ENCODE measurements around the gene KRT80. TPM values are rescaled to one million over a fixed set of nuclear protein-coding genes. Genes with fewer than 3 reads are reported as not detected.

The KRT80 gene
- polyA plus RNA-seq, 1 donor (not counting 4 experiments of a cell fraction or from before 2014, with no cell fraction given), result 4.1 TPM

GRCh38 chr12:52238207-52238840 lies 46.5 kb upstream of the KRT80 start:
- Histone ChIP-seq H3K9ac (ENCODE audit: control insufficient read depth, extremely low read depth, insufficient read depth, low read length) (no peak overlapping the region), H3K4me2 (ENCODE audit: control insufficient read depth, extremely low read depth, insufficient read depth, low read depth, low read length) (no peak overlapping the region), H3K9me3 (ENCODE audit: control insufficient read depth, low read depth, low read length) (no peaks in the 10 kb centered on the region), H3K4me3 (ENCODE audit: control insufficient read depth in 2 of 3, extremely low read depth in 1 of 3, insufficient read depth in 2 of 3, low read depth in 1 of 3, low read length in 3 of 3) (no peak overlapping the region), H3K4me1 (ENCODE audit: control insufficient read depth, extremely low read depth, insufficient read depth, low read length) (peaks cover 25% of the 10 kb centered on the region), H3K9me1 (ENCODE audit: control insufficient read depth, extremely low read depth, insufficient read depth, low read length) (no peaks in the 10 kb centered on the region), H3K27me3 (ENCODE audit: control insufficient read depth, extremely low read depth, insufficient read depth, low read length) (no peaks in the 10 kb centered on the region), H3K27ac (ENCODE audit: control insufficient read depth, insufficient read depth, low read length) (no peak overlapping the region), H3K79me2 (ENCODE audit: control insufficient read depth, insufficient read depth, low read length) (no peaks in the 10 kb centered on the region), H3K36me3 (ENCODE audit: control insufficient read depth in 2 of 2, extremely low read depth in 1 of 2, insufficient read depth in 2 of 2, low read length in 2 of 2) (no peaks in the 10 kb centered on the region), H4K20me1 (ENCODE audit: control insufficient read depth, extremely low read depth, insufficient read depth, low read length) (no peaks in the 10 kb centered on the region), H2AFZ (ENCODE audit: control insufficient read depth, low read length) (no peak overlapping the region)
- no peak for TF ChIP-seq EZH2 (IDR thresholded peaks at IDR 0.05; ENCODE audit: low read length)
- no peak for TF ChIP-seq CTCF (optimal IDR thresholded peaks at IDR 0.05 in 1 of 3, IDR thresholded peaks at IDR 0.05 in 1 of 3, conservative IDR thresholded peaks at IDR 0.05 in 1 of 3; ENCODE audit: extremely low read depth in 1 of 3, insufficient read depth in 2 of 3, low read length in 3 of 3)
- dilution Hi-C loops (cut with MboI; ENCODE audit: extremely low pct_ligation_motif_present, low sequenced_read_pairs), result no loop called here
- no peak for DNase-seq (ENCODE audit: low read depth, low spot score)
- FAIRE-seq, result no peak

- Histone ChIP-seq H4K20me1 (ENCODE audit: control insufficient read depth, extremely low read depth, insufficient read depth, low read length) (no peaks in the 10 kb centered on the region), H3K4me2 (ENCODE audit: control insufficient read depth, extremely low read depth, insufficient read depth, low read depth, low read length) (no peak overlapping the region), H2AFZ (ENCODE audit: control insufficient read depth, low read length) (no peak overlapping the region), H3K79me2 (ENCODE audit: control insufficient read depth, insufficient read depth, low read length) (no peaks in the 10 kb centered on the region), H3K27ac (ENCODE audit: control insufficient read depth, insufficient read depth, low read length) (no peak overlapping the region), H3K9me1 (ENCODE audit: control insufficient read depth, extremely low read depth, insufficient read depth, low read length) (no peaks in the 10 kb centered on the region), H3K27me3 (ENCODE audit: control insufficient read depth, extremely low read depth, insufficient read depth, low read length) (no peaks in the 10 kb centered on the region), H3K4me1 (ENCODE audit: control insufficient read depth, extremely low read depth, insufficient read depth, low read length) (peaks cover 29% of the 10 kb centered on the region), H3K36me3 (ENCODE audit: control insufficient read depth in 2 of 2, extremely low read depth in 1 of 2, insufficient read depth in 2 of 2, low read length in 2 of 2) (no peaks in the 10 kb centered on the region), H3K9me3 (ENCODE audit: control insufficient read depth, low read depth, low read length) (no peaks in the 10 kb centered on the region), H3K4me3 (ENCODE audit: control insufficient read depth in 2 of 3, extremely low read depth in 1 of 3, insufficient read depth in 2 of 3, low read depth in 1 of 3, low read length in 3 of 3) (no peak overlapping the region), H3K9ac (ENCODE audit: control insufficient read depth, extremely low read depth, insufficient read depth, low read length) (no peak overlapping the region)
- DNase-seq (ENCODE audit: low read depth, low spot score) (no peak), FAIRE-seq (peak; percentile 34)
- no peak for TF ChIP-seq CTCF (optimal IDR thresholded peaks at IDR 0.05 in 1 of 3, IDR thresholded peaks at IDR 0.05 in 1 of 3, conservative IDR thresholded peaks at IDR 0.05 in 1 of 3; ENCODE audit: extremely low read depth in 1 of 3, insufficient read depth in 2 of 3, low read length in 3 of 3)
- TF ChIP-seq EZH2 (IDR thresholded peaks at IDR 0.05; ENCODE audit: low read length), result no peak
- dilution Hi-C loops (cut with MboI; ENCODE audit: extremely low pct_ligation_motif_present, low sequenced_read_pairs), result no loop called here
These were observed 44.7 kb upstream of the KRT80 start for GRCh38 chr12:52236386-52237050.
